HG03139 (cell line): ENCODE results near the gene LCP1.

Experiments
- ATAC-seq: cut with Tn5 transposase; IDR thresholded peaks from one replicate; pipeline ENCODE4 v1.9.1; 2021; ENCODE audit not compliant: unreplicated experiment

Gene LCP1

DNA sequence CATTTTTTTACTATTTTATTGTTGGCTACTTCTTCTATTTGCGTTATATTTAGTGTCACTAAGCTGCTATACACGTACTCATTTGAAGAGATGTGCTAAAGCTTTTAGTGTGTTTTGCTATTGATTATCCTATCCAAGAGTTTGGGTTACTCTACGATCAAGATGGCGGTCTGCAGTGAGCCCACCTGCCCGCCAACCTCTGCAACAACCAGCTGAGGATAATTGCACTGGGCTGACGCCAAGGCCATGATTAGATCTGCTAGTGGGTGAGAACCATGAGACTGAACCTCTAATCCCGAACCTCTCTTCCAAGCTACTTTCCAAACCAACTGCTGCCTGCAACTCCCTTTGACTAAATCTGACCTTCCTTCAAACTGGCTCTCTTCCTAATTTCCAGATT lies 78.9 kb downstream of the LCP1 start:
- ATAC-seq: no peak

DNA sequence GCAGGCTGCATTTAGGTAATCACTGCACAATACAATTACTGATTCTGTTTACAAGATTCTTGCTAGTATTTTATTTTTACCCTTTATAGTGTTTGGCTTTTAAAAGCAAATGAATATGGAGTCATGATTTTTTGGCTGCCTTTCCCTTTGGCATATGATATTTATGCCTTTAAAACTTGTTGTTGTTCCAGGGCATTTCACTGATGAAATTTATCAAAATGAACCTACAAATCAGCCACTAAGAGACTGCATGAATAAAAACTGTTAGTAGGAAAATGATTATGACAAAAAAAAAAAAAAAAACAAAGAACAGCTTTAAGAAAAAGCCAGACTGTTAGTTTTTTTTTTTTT lies 79.7 kb downstream of the LCP1 start:
- no peak for ATAC-seq

DNA sequence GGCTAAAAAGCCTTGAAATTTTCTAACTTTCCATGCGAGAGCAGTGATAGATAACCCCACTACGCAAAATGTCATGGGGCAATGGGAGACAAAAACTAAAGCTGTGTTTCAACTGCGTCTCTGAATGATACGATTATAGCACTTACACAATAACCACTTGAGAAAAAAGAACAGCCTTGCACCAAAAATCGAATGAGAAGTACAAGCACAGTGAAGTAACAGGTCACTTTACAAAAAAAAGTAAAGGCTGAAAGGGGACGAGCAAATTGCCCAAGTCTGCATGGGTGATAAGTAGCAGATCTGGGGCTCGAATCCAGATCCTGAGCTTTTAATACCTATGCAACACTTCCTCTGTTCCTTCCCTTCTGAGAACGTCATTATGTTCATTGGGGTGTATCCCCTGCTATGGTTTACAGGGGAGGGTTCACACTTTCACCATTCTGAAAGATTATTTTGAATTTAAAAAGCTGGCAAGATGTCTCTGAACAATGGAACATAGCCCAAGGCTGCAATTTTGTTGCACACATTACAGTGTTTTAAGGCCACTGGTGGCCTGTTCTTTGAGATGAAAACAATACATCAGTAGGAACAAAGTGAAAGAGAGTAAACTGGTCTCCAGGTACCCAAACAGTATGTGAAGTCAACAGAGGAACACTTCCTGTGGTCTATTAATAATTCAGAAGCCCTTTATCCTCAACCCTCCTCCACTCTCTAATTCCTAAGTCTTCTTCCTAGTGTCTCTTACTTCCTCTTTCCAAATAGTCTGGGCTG lies 80.3 kb downstream of the LCP1 start:
- no peak for ATAC-seq

DNA sequence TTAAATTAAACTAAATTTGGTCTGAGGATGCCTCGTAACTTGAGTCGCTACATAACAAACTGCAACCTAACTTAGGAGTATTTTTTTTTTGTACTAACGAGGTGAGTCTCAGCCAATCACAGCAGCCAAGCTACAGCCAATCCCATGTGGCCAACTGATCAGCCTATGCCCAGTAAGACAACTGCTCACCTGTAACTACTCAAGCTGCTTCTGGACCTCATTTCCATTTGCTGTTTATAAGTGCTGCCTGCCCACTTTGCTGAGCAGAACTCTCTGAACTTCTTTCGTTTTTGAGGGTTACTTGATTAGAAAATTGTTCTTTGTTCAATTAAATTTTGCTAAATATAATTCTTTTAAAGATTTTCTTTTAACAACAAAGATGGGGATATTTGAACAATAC lies 81.0 kb downstream of the LCP1 start:
- no peak for ATAC-seq

GRCh38 chr13:46100191-46100815 lies 81.7 kb downstream of the LCP1 start:
- ATAC-seq: no peak

GRCh38 chr13:46097663-46098062 lies 84.3 kb downstream of the LCP1 start:
- no peak for ATAC-seq

DNA sequence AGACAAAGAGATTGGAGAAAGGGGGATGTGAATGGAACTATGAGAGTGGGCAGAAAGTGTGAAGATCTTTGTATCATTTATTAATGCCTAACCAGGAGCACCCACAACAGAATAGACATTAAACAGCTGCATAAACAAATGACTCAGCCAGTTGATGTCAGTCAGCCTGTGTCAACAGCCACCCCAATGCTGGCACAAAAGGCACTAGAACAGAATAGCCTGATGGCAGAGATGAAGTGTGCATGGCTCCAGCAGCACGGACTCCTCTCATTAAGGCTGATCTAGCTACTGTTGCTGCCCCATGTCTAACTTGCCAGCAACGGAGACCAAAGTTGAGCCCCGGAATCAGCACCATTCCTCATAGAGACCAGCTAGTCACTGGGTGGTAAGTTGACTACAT lies 85.0 kb downstream of the LCP1 start:
- no peak for ATAC-seq

DNA sequence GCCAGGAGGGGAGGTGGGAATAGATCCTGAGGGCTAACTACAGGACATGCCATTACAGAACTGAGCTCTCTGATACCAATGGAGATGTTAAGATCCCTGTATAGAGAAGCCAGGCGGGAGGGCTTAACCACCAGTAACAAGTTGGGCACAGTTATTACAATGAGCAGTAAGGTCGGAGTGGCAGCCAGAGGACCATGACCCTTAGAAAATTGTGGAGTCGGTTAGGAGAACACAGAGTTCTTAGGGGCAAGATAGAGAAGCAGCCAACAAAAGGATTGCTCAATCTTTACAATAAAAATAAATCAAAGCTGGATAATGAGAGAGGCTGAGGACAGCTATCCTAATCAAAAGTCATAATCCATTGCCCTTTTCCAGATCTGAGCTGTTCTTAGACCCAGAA lies 87.5 kb downstream of the LCP1 start:
- no peak for ATAC-seq

- ATAC-seq: no peak
Measured at GRCh38 chr13:46088821-46089562, 93.0 kb downstream of the LCP1 start.

- ATAC-seq: no peak
Measured at GRCh38 chr13:46087481-46087880, 94.5 kb downstream of the LCP1 start.

- ATAC-seq: no peak
Measured at GRCh38 chr13:46086985-46087384, 95.0 kb downstream of the LCP1 start.

- ATAC-seq: no peak
Measured at GRCh38 chr13:46086421-46086922, 95.5 kb downstream of the LCP1 start.

GRCh38 chr13:46085737-46086136 lies 96.2 kb downstream of the LCP1 start:
- ATAC-seq: no peak

- no peak for ATAC-seq
Measured at GRCh38 chr13:46082324-46082723, 99.7 kb downstream of the LCP1 start.

- ATAC-seq: no peak
Measured at GRCh38 chr13:46079770-46080169, 102.2 kb downstream of the LCP1 start.

DNA sequence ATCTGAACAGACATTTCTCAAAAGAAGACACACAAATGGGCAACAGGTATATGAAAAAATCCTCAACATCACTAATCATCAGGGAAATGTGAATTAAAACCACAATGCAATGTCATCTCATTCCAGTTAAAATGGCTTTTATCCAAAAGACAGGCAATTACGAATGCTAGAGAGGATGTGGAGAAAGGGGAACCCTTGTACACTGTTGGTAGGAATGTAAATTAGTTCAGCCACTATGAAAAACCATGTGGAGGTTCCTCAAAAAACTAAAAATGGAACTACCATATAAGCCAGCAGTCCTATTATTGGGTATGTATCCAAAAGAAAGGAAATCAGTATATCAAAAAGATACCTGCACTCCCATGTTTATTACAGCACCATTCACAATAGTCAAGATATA lies 104.7 kb downstream of the LCP1 start:
- no peak for ATAC-seq

DNA sequence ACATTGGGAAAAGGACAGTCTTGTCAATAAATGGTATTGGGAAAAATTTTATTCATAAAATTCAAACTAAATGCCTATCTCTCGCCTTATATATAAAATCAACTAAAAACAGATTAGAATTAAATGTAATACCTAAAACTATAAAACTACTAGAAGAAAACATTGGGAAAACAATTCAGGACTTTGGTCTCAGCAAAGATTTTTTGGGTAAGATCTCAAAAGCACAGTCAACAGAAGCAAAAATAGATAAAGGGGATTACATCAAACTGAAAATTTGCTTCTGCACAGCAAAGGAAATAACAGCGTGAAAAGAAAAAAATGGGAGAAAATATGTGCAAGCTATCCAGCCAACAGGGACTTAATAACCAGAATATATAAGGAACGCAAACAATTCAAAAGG lies 105.2 kb downstream of the LCP1 start:
- ATAC-seq: no peak
